ENCODE results near the gene ANKRD65.

The ANKRD65 gene

GRCh38 chr1:1442069-1442770, 21.1 kb upstream of the ANKRD65 start:
- no peak for DNase-seq (ENCODE audit: low read depth in 4 of 4, low spot score in 1 of 4)

- peak; percentile 34 to 54 (median 49) for DNase-seq (ENCODE audit: low read depth in 4 of 4, low spot score in 1 of 4)
Observed at GRCh38 chr1:1441002-1441888, 20.2 kb upstream of the ANKRD65 start.

- DNase-seq (ENCODE audit: low read depth in 4 of 4, low spot score in 1 of 4) = no peak
Observed at GRCh38 chr1:1440262-1441001, 19.4 kb upstream of the ANKRD65 start.

GRCh38 chr1:1439546-1440261, 18.6 kb upstream of the ANKRD65 start:
- no peak for DNase-seq (ENCODE audit: low read depth in 4 of 4, low spot score in 1 of 4)

- DNase-seq (ENCODE audit: low read depth in 4 of 4, low spot score in 1 of 4) = no peak
Observed at GRCh38 chr1:1438531-1439381, 17.7 kb upstream of the ANKRD65 start.

GRCh38 chr1:1437904-1438376, 16.9 kb upstream of the ANKRD65 start:
- no peak for DNase-seq (ENCODE audit: low read depth in 4 of 4, low spot score in 1 of 4)

GRCh38 chr1:1437033-1437903, 16.2 kb upstream of the ANKRD65 start:
- no peak for DNase-seq (ENCODE audit: low read depth in 4 of 4, low spot score in 1 of 4)

GRCh38 chr1:1436630-1437032, 15.6 kb upstream of the ANKRD65 start:
- DNase-seq (ENCODE audit: low read depth in 4 of 4, low spot score in 1 of 4) = no peak

GRCh38 chr1:1435911-1436629, 15.0 kb upstream of the ANKRD65 start:
- DNase-seq (ENCODE audit: low read depth in 4 of 4, low spot score in 1 of 4) = no peak

GRCh38 chr1:1435106-1435903, 14.2 kb upstream of the ANKRD65 start, which contains the start of gene VWA1:
VWA1 (plus strand) TSS chr1:1435690; CDS start chr1:1435749, 59 bp downstream.
- DNase-seq (ENCODE audit: low read depth in 4 of 4, low spot score in 1 of 4) = peak in 3 of 4 experiments; percentile 44 to 65 (median 56)

- no peak for DNase-seq (ENCODE audit: low read depth in 4 of 4, low spot score in 1 of 4)
Observed at GRCh38 chr1:1434824-1435105, 13.7 kb upstream of the ANKRD65 start.

GRCh38 chr1:1434131-1434823, 13.2 kb upstream of the ANKRD65 start:
- no peak for DNase-seq (ENCODE audit: low read depth in 4 of 4, low spot score in 1 of 4)

GRCh38 chr1:1433804-1434130, 12.7 kb upstream of the ANKRD65 start:
- DNase-seq (ENCODE audit: low read depth in 4 of 4, low spot score in 1 of 4) = peak in 3 of 4 experiments; percentile 28 to 56 (median 46)

GRCh38 chr1:1432951-1433803, 12.1 kb upstream of the ANKRD65 start:
- no peak for DNase-seq (ENCODE audit: low read depth in 4 of 4, low spot score in 1 of 4)

GRCh38 chr1:1432274-1432950, 11.3 kb upstream of the ANKRD65 start:
- no peak for DNase-seq (ENCODE audit: low read depth in 4 of 4, low spot score in 1 of 4)

- no peak for DNase-seq (ENCODE audit: low read depth in 4 of 4, low spot score in 1 of 4)
Observed at GRCh38 chr1:1431845-1432273, 10.8 kb upstream of the ANKRD65 start.

Data from stimulated activated CD4-positive, alpha-beta T cell treated with anti-CD3 and anti-CD28 coated beads, Interleukin-1b, Interleukin-23, amount 100 ng/mL, for 24 hours (primary cell).